ENCODE results near the gene OR2T2.
"Not testable (repeated sequence)": the region's sequence is repeated elsewhere in the genome, so short reads cannot be mapped to it uniquely, and the experiment has no call there.

Gene OR2T2, protein sequence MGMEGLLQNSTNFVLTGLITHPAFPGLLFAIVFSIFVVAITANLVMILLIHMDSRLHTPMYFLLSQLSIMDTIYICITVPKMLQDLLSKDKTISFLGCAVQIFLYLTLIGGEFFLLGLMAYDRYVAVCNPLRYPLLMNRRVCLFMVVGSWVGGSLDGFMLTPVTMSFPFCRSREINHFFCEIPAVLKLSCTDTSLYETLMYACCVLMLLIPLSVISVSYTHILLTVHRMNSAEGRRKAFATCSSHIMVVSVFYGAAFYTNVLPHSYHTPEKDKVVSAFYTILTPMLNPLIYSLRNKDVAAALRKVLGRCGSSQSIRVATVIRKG

DNA sequence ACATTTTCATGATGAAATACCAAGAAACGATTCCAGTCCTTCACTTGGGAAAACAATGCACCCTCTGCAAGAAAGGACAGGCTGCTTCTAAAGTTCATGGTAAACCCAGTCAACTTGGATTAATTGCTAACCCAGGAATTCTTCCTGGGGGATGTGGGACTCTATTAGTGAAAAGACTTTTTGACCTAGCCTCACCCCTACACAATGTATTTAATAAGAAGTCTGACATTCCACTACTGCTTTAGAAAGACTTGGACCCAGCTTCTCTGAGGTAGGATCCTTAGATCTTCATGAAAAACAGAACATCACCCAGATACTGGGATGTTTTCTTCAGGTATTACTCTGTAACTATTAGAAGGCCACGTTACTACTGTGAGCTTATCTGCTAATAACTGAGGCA is at the start of gene OR2T2:
Gene OR2T2, plus strand, starts transcription at position 239 of the 400 bp plus-strand sequence. CDS start 7,161 bp downstream, outside the sequence.
- not testable (repeated sequence) for DNase-seq

DNA sequence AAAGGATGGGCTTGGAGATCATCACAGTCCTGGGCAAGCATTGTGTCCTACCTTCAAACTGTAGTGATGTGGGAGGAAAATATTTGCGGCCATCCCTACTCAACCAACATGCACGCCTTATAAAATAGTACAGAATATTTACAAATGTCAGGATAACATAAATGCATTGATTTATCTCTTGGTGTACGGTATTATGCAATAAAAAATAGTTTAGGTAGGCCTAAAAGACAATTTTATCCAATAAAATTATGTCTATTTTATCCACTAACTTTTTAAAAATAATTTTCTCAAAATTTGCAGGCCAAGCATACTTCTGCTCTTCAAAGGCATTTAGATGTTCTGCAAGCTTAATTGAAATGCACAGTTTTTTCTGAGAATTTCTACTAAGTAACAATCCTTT is 42.7 kb upstream of the OR2T2 start, which contains the start of gene OR2T1:
Gene OR2T1, plus strand, starts transcription at position 301 of the 400 bp plus-strand sequence. CDS start 3,100 bp downstream, outside the sequence.
- no peak for TF ChIP-seq POLR2A (IDR thresholded peaks at IDR 0.05; ENCODE audit: low read length)
- no peak for TF ChIP-seq GATA1 (IDR thresholded peaks at IDR 0.05; ENCODE audit: low read depth, low read length)
- DNase-seq, result no peak

DNA sequence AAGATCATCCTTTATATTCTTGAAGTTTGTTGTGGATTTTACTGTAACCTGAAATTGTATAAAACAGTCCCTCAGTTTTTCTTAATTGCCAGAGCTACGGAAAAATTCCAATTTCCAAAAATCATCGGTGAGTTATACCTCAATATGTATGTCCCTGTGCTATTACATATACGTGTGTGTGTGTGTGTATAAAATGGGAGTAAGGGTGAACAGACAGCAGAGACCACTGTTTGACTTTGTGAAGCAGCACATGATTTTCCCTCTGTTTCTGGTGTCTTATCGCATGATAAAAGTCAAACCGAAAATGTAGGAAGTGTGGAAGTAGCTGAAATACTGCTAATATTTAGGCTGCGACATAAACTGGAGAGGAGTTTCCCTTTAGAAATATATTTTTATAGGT is 41.4 kb upstream of the OR2T2 start:
- TF ChIP-seq GATA1 (IDR thresholded peaks at IDR 0.05; ENCODE audit: low read depth, low read length) (no peak), POLR2A (IDR thresholded peaks at IDR 0.05; ENCODE audit: low read length) (no peak)
- peak; percentile 7 to 19 for DNase-seq

DNA sequence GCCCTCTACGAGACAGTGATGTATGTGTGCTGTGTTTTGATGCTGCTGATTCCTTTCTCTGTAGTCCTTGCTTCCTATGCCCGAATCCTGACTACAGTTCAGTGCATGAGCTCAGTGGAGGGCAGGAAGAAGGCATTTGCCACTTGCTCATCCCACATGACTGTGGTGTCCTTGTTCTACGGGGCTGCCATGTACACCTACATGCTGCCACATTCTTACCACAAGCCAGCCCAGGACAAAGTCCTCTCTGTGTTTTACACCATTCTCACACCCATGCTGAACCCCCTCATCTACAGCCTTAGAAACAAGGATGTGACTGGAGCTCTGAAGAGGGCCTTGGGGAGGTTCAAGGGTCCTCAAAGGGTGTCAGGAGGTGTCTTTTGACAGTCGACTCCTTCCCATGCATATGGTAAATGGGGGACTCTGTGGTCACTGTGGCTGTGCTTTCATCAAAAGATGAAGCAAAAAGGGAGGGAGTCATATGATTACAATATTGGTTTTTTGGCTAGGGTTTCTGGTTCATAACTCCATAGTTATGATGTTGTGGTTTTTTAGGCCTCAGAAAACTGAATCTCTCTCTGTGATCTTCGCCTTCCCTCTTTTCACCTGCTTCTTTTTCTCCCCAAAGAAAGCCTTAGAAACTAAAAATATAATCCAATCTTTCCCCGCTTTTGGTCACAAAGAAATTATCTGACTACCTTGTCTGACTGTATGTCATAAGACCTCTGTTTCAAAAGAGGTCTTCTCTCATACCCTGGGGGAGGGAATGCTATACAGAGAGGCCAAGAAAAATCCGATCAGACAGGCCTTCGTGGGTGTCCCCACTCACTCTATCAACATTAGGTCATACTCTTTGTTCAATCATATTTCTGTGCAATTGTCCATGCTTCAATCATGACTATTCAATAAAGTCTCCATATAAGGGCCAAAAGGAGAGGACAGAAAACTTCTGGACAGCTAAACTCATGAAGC is 38.4 kb upstream of the OR2T2 start:
- DNase-seq, result no peak

DNA sequence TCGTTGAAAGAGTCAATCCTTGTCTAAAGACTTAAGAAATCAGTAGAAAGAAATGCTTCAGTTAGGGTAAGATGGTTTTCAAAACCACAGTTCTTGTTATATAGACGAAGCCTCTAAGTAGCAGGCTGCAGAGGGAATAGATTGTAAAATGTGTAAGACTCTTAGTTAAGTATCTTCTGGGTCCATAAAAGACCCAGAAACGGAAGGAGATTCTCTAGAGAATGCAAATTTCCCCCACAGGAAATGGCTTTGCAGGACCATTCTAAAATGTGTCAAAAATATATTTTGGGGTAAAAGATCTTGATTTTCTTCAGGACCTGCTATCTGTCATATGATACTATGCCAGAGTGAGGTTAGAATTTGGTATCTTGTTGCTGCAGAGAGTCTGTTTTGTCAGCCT is 29.2 kb upstream of the OR2T2 start:
- DNase-seq, result no peak
- TF ChIP-seq POLR2A (IDR thresholded peaks at IDR 0.05; ENCODE audit: low read length), result no peak
- TF ChIP-seq GATA1 (IDR thresholded peaks at IDR 0.05; ENCODE audit: low read depth, low read length), result no peak

More for the DNA sequence above, 38.4 kb upstream of the OR2T2 start:
- TF ChIP-seq GATA1 (IDR thresholded peaks at IDR 0.05; ENCODE audit: low read depth, low read length), result no peak
- no peak for TF ChIP-seq POLR2A (IDR thresholded peaks at IDR 0.05; ENCODE audit: low read length)

DNA sequence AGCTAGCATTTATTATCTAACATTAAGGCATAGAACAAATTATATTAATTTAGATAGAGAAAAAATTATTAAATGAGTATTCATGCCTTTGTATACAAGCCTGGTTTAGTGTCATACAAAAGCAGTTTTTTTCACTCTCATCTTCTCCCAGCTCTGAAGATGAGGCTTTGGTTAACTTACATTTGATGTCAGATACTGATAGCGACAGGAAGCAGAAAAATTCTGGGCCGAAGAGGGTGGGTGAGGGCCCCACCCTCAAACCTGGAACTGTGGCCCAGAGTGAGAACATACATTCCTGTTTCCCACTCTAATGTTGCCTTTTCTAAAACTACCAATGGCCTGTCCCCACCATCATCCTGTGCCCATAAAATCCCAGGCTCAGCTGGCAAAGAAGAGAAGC is 27.6 kb upstream of the OR2T2 start:
- TF ChIP-seq GATA1 (IDR thresholded peaks at IDR 0.05; ENCODE audit: low read depth, low read length) (no peak), POLR2A (IDR thresholded peaks at IDR 0.05; ENCODE audit: low read length) (no peak)
- DNase-seq, result no peak

DNA sequence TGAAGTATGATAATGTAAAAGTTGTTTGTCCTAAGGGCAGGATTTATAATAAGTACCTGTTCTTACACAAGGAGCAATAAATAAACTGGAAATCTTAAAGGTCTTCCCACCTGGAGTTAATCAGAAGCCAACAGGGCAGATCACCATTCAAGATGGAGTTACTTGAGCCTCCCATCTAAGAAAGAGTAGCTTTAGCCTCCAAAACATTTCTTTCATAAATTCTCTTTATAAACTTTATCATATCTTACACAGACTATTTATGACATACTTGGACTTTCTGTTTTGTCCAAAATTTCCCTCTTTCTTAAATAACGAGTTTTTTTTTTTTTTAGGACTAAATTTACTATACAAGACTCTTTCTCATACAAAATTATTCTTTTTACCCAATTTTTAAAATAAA is 24.1 kb upstream of the OR2T2 start:
- DNase-seq, result peak; percentile 7 to 8

DNA sequence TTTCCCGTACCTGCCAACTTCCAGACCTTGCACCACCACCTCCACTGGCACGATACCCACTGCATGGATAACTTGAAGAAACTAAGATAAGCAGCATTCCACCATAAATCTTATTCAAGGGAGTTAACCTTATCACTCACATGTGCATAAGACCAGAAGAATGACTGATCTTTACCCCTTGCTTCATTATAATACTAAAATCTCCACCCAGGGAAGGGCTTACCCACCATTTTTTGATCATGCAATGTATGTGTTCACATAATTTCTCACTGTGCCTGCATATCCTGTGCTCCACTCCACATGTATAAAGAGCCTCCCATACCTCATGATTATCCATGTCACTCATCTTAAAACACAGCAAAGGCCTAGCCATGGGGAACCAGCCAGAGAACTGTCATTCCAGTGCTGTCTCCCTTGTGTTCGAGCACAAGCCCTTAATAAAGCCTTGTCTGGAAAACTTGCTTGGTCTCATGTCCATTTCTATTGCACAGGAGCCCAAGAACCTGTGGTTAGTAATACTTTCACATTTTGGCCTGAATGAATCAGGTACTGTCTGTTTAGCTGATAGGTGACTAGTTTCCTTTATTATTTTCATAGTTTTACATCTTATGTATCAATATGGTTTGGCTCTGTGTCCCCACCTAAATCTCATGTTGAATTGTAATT is 17.8 kb upstream of the OR2T2 start:
- not testable (repeated sequence) for DNase-seq

More for the DNA sequence above, 24.1 kb upstream of the OR2T2 start:
- TF ChIP-seq GATA1 (IDR thresholded peaks at IDR 0.05; ENCODE audit: low read depth, low read length) (no peak), POLR2A (IDR thresholded peaks at IDR 0.05; ENCODE audit: low read length) (no peak)

DNA sequence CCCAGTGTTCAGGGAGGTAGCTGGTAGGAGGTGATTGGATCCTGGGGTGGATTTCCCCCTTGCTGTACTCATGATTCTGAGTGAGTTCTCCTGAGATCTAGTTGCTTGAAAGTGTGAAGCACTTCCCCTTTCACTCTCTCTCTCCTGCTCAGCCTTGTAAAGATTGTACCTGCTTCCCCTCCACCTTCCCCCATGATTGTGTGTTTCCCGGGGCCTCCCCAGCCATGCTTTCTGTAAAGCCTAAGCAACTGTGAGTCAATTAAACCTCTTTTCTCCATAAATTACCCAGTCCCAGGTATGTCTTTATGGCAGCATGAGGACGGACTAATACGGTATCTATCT is 17.3 kb upstream of the OR2T2 start:
- not testable (repeated sequence) for DNase-seq

DNA sequence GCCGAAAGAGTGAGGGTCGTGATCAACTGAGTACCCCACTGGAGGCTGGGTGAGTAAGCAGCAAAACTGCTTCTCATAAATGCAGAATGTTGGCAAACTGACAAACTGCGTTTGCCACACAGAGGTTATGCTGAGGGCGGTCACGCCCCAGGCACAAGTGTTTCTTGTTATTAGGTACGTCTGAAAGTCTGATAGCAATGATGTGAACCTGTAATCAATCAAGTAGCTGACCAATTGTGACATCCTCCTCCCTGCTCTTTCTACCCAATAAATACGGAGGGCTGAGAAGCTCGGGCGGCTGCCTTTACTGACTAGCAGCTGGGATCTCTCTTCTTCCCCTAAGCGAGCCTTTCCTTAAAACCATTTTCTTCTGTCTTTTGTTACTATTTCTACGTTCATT is 13.8 kb upstream of the OR2T2 start:
- DNase-seq, result not testable (repeated sequence)

DNA sequence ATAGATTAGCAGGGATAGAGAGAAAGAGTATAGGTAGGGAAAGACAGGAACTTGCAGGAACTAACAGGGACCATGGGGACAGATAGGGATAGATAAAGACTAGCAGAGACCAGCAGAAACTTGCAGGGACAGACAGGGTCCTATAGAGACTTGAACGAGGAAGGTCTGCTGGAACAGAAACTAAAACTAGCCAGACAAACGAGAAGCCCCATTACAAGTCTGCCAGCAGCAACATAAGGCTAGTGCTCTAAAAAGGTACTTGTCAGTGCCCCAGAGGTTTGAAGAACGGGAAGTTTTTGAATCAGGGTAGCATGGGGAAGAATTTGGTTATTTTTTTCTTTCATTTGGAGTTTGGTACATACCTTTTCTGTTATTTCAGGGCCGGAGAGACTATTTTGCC is 13.2 kb upstream of the OR2T2 start:
- DNase-seq, result not testable (repeated sequence)

DNA sequence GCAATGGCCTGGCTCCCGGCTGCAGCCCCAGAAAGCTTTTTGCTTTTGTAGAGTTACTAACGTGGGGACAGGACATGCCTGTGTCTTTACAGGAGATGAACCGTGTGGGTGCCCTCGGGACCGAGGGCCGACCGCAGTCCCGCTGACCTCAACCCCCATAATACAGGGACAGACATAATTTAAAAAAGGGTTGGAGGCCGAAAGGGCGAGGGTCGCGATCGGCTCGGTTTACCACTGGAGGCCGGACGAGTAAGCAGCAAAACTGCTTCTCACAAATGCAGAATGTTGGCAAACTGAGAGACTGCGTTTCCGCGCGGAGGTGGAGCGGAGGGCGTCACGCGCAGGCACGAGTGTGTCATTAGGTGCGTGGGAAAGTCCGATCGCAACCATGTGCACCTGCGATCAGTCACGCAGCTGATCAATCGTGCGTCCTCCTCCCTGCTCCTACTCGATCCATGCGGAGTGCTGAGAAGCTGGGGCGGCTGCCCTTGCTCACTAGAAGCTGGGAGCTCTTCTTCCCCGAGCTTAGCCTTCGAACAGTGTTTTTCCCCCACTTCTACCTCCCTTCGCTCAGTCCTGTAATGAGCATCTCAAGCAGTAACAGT is 11.5 kb upstream of the OR2T2 start:
- DNase-seq, result not testable (repeated sequence)

DNA sequence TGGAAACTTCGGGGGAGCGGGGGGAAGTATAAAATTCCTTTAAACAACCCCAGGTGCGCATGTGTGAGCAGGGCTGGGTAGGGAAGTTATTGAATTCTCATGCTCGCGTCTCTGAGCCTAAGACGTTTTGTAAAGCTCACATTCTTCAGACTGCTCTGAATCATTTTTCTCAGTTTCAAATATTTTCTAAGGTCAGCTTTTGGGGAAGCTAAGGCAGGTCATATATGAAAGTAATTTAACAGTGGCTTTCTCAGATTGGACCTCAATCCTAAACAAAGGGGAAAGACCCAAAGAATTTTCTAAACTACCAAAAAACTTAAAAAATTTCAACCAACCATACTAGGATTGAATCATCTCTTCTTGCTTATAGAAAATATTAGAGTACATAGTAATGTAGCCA is 10.5 kb upstream of the OR2T2 start:
- DNase-seq, result not testable (repeated sequence)

DNA sequence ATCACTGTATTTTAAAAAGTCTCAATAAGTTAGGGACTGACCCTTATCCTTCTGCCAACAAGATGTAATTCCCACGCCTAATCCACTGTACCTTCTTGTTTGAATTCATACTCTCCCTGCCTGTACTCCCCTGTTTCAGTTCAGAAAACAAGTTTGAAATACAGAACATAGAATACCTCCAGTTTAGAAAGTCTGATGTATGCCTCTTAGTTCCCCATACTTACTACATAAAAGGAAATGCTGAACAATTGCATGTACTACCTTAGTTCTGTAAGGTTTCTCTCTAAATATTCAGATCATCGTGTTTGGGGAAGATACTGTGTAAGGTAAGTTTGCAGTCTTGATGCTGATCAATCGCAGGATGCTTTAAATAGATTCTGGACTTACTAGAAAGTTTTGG is 9.1 kb upstream of the OR2T2 start:
- not testable (repeated sequence) for DNase-seq

DNA sequence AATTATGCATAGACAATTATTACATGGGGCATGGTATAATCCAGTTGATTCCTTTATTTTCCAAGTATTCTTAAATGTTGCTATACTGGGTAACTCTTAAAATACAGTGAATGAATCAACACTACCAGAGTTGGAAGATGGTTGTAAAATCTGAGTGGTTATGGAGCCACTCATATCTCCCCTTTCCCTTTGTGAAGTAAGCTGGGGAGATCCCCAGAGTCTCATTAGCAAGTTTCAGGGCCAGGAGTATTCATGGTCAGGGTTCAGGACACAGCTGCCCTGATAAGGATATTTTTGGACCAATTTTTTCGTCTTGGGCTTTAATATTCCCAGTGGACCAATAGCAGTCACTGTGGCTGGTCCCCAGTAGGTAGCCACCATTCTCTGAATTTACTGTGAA is 6.8 kb upstream of the OR2T2 start:
- DNase-seq, result not testable (repeated sequence)

DNA sequence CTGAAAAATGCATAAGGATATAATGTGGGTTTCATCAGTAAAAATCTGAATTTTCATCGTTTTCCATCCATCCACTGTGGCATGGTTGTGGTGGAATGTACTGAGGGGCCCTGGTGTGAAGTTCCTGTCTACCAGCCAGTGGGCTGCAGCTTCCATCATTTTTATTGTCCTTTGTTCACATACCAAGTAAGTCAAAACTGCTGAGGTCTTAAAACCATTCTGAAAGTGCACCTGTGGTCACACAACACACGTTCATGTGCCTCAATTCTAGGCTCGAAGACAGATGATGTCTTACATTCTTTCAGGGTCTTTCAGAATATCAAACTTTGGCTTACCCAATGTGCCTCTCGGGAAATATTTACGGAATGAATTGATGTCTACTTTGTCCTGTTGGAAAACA is 6.2 kb upstream of the OR2T2 start:
- not testable (repeated sequence) for DNase-seq

DNA sequence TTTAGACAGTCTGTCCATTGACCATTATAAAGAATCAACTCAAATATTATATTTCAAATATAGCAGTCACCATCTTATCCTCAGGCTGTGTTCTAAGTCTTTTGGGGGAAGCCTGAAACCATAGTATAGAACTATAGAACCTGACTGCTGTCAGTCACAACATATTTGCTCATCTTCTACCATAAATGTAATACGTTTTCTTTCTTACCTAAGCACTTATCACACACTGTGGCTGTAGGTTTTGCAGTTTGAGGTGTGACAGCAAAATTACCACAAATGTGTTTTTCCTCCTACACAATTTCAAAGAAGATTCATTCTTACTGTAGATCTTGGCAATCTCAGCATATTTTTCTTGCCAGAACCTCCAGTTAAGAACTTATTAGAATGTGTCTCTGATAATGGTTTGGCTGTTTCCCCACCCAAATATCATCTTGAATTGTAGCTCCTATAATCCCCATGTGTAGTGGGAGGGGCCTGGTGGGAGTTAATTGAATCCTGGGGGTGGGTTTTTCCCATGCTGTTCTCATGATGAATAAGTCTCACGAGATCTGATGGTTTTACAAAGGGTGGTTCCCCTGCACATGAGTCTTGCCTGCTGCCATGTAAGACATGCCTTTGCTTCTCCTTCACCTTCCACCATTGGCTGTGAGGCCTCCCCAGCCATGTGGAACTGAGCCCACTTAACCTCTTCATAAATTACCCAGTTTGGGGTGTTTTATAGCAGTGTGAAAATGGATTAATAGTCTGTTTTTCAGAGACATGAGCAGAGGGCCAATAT is 2.7 kb upstream of the OR2T2 start:
- not testable (repeated sequence) for DNase-seq

DNA sequence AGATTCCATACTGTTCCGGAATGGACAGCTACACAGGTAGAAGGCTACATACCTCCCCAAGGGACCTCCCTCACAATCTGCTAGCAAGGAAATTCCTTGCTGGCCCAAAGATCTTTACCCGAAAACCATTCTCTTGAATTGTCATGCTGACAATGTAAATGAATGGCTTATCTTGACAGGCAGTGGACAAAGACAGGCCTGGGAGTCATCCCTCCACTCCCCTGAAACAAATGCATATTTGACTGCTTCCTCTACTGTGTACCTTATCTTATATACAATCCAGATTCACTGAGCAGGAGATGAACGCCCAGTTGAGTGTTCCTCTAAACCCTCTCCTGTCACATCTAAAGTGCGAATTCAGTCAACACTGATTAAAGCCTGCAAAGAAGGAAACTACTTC is 834 bp upstream of the OR2T2 start:
- DNase-seq, result not testable (repeated sequence)

DNA sequence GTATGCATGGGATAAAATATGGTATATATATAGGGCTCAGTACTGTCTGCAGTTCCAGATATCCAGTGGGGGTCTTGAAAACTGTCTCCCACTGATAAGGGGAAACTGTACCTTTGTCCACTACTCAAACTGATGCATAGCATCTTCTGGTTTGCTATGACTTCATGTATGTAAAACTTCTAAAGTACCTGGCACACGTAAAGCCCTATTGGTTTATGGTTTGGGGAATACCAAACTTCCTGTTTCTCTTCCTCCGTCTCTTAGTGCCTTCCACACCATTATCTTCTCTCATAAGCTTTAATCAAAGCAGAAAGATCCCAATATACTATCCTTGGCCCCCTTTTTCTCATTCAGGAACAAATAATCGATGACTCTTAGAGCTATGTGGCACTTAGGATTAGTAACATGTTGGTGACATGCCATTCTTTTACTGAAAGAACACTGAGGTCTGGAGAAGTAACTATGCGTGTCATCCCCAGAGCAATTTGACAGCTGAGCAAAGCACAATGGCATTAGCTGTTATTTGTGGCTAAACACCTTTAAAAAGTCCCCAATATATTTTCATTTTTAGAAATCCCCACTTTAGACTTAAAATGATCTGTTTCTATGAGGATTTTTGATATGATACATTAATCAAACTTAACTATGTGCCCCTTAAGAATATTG is 3.1 kb downstream of the OR2T2 start:
- not testable (repeated sequence) for DNase-seq

Measured in erythroblast (primary cell).